HG03196 (cell line): ENCODE measurements around the gene VWA5A.
"Not testable (repeated sequence)": the region's sequence is repeated elsewhere in the genome, so short reads cannot be mapped to it uniquely, and the experiment has no call there.

Experiments used
- ATAC-seq: cut with Tn5 transposase; IDR thresholded peaks from one replicate; pipeline ENCODE4 v1.9.1; 2021; ENCODE audit not compliant: unreplicated experiment

The VWA5A gene

DNA sequence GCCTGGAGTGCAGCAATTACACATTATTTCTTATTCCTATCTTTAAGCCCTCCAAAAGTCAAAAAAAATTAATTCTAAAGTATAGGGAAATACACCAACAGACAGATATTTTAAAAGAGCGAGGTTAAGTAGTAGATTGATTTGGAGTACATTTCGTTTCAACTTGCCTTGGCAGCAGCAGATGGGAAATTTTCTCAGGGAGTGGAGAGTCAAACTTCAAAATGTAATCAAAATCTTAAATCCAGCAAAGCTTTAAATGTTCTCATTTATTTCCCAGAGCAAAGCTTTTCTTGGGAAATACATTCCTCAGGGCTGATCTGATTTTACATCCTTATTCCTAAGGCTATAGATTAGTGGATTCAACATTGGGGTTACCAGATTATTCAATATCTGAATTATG is 21.9 kb upstream of the VWA5A start:
- no peak for ATAC-seq

DNA sequence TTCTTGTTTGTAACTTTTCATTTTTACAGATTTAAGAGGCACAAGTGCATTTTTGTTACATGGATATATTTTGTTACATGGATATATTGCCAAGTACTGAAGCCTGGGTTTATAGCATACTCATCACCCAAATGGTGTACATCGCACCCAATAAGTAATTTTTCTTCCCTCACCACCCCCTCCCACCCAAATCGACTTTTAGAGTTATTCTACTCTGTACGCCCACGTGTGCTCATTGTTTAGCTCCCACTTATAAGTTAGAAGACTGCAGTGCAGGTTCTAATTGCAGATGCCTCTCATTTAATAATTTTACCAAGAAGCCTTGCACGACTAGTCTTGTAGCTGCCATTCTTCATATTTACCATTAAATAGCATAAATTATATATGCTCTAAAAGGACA is 20.5 kb upstream of the VWA5A start:
- no peak for ATAC-seq

DNA sequence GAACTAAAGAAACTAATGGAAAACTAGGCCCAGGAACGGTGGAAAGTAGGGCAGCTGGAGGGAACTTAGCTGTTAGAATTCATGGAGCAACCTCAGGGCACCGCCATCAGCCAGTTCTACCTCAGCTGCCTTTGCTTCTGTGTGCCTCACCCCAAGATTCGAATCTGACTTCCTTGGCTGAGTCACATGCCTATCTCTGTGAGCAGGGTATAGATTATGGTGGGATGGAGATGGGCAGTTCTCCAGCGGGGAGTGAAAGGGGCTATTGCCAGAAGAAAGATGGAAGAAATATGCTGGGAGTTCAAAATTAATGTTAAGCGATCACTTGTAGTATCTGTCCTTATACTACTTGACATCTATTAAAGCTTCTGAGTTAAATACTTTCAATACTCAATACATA is 18.9 kb upstream of the VWA5A start:
- ATAC-seq = no peak

DNA sequence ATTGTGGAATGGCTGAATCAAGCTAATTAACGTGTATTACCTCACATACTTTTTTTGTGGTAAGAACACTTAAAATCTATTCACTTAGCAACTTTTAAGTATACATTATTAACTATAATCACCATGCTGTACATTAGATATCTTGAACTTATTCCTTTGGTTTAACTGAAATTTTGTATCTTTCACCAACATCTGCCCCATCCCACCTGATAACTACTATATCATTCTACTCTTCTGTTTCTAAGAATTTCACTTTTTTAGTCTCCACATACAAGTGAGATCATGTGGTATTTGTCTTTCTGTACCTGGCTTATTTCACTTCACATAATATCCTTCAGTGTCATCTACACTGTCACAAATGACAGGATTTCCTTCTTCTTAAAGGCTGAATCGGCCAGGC is 17.1 kb upstream of the VWA5A start:
- ATAC-seq = no peak

DNA sequence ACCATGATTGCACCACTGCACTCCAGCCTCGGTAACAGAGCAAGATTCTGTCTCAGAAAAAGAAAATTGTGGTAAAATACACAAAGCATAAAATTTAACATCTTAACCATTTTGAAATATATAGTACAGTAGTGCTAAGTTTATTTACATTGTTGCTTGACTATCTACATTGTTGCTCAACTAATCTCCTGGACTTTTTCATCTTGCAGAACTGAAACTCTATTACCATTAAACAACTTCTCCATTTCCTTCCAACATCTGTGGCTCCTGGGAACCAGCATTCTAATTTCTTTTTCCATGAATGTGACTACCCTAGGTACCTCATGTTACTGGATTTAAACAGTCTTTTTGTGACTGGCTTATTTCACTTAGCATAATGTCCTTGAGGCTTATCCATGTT is 13.5 kb upstream of the VWA5A start:
- no peak for ATAC-seq

DNA sequence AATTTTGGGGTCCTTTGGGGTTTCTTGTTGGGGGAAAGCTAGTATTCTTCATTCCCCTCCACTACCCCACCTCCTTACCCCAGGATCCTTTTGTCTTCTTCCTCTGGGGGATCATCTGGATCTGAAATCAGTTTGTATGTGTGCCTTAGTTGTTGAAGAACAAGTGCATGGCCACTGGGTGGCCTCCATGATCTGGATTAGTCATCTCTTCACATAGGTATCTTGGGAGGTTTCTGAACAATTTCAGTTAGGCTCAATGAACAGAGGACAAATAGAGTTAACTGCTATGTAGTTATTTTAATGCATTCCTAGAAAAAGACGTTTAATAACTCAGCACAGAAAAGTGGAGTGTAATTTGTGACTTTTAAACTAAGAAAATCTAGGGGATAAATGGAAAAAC is 7.1 kb upstream of the VWA5A start:
- ATAC-seq = no peak

DNA sequence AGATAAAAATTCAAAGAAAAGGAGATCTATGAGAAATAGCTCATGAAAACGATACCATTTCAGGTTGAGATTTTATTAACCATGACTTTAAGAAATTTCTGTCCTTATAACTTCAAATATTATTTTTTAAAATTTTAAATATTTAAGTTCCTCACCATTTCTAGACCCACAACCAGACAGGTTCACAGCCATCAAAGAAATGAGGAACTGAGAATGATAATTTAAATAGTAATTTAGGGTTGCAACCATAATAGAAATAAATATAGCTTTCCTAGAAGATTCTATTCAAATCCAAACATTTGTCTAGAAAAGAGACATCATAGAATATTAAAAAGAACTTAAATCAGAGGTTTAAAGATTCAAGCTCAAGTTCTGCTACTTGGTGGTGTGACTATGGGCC is 5.9 kb upstream of the VWA5A start:
- ATAC-seq = no peak

DNA sequence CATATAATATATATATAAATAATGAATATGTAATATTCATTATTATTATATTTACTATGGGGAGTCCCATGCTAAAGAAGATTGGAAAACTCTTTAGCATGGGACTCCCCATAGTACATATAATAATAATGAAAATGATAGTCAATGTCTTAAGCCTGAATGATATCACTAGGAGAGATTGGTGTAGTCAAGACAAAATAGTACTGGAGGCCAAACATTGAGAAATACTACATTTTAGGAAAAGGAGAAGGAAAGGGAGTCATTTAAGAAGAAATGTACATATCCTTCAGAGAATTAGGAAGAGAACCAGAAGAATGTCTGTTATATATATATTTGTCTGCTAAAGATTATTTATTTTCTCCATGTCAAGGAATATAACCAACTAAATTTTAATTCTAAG is 5.0 kb upstream of the VWA5A start:
- ATAC-seq = no peak

DNA sequence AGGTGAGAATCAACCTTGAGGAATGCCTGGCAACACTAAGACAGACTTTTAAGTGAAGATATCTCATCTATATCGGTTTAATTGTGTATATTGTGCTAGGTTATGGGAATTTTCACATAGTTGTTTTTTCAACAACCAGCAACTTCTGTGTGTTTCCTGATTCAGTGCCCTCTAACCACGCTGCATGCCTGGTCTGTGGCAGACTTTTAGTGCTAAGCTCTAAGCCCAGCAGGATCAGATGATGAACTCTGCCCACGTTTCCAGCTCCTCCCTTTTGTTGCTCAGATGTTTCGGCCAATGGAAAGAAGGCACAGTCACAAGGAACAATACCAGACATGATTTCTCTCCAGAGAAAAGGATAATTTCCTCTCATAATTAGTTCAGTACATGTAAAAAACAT is 1.4 kb upstream of the VWA5A start:
- ATAC-seq = no peak

DNA sequence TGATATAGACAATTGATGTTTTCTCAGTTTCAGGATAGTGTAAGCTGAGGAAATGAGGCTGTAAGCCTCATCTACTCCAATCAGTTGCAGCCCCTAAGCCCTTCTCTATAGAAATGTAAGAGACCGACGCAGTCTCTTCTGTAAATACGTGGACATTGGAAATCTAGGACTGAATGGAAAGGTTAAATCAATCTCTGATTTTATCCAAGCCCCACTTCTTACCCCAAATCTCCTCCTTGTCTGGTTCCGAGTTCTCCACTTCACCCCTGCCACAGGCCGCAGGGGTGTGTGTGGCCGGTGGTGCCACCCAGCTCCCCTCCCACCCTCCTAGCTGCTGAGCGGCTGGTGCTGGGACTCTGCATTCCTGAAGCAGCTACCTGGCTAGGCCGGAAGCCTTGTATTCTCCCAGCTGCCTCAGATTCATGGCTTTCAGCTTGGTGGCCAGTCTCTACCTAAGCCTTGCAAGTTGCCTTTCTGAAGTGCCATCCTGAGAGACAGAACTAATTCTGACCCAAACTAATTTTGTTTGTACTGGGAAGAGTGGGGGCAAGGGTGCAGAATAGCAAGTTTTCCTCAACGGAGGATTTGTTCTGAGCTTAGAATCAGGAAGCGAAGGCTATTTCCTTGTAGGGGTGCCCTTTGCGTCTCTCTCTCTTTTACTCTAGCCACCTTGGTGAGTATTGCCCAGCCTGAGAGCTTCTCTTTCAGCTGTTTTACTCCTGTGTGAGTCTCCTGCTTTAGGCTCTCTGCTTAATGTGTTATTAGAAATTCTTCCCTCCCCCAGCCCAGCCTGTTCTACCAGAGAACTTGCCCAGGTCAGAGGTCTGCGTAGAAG is 749 bp downstream of the VWA5A start:
- no peak for ATAC-seq

DNA sequence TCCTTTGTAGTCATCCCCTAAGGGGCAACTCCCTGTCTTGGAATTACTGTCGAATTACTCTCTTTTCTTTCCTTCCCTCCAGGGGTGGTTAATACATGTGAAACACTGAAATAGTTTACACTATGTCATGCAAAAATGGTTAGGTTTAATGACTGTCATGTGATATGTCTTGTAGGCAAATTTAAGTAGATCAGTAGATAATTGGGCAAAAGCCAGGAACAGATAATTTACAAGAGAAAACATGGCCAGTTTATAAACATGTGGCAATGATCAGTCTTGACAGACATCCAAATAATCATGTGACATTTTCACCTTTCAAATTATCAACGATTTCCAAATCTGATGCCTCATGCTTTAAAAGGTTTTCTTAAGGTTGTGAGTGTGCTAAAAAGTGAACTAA is 3.9 kb downstream of the VWA5A start:
- no peak for ATAC-seq

DNA sequence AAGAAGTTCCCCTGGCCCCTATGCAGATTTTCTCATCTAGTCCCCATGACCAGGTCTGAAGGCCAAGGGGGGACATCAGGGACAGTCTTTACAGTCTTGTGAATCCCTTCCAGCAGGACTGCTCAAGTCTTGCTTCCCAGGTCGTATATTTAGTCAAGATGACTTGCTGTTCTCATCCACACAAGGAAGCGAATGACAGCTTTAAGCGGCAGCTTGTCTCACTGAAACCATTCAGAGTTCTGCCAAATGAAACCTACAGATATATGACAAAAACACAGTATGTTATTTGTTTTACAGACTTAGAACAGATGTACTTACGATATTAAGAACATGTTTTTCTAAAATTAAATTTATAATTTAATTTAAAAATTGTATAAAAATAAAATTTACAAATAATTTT is 5.6 kb downstream of the VWA5A start:
- ATAC-seq = no peak

DNA sequence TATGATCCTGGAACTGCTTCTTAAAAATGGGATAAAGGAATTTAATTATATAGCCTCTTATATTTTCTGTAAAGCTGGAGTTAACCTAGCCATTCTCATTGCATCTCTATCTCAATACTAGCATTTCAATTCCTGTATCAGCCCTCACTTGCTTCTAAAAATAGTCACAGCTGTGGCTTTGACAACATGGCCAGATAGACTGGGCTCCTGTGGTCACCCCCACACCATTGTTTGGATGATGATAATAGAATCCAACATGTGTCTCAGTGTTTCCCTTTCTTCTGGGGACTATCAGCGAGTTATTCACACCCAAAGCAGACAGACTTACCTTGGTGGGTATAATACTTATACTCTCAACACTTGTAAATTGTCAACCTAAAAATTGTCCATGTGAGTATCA is 6.9 kb downstream of the VWA5A start:
- ATAC-seq = no peak

DNA sequence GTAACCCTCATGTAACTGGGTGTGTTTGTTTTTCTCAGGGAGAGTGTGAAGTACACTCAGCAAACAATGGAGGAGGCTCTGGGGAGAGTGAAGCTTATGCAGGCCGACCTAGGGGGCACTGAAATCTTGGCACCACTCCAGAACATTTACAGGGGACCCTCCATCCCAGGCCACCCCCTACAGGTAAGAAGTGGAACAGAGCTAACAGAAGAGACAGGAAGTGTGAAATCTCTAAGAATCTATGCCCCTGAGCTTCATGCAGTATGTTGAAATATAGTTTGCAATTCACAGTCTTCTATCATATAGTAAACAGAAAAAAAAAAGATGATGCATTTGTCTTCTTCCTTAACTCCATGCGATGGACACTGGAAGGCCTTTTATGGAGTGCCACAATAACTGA is 8.4 kb downstream of the VWA5A start:
- ATAC-seq = no peak

DNA sequence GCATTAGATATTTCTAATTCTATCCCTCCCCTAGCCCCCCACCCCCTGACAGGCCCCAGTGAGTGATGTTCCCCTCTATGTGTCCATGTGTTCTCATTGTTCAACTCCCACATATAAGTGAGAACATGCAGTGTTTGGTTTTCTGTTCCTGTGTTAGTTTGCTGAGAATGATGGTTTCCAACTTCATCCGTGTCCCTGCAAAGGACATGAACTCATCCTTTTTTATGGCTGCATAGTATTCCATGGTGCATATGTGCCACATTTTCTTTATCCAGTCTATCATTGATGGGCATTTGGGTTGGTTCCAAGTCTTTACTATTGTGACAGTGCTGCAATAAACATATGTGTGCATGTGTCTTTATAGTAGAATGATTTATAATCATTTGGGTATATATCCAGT is 11.9 kb downstream of the VWA5A start:
- not testable (repeated sequence) for ATAC-seq

DNA sequence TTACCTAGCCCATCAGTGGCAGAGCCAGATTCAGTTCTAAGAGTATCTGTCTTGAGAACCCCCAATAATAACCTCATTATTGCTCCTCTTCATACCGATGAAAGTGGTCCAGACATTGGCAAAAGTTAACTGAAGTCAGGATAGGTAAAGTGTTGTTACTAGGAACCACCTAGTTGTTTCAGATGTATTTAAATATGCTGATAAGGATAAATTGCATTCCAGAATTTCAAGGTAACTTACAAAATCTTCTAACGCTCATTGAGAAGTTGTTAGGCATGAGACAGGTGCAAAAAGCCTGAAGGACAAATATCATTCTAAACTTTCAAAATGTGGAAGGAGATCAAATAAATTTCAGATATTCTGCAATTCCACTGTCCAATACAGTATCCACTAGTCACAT is 27.8 kb downstream of the VWA5A start:
- ATAC-seq = no peak

DNA sequence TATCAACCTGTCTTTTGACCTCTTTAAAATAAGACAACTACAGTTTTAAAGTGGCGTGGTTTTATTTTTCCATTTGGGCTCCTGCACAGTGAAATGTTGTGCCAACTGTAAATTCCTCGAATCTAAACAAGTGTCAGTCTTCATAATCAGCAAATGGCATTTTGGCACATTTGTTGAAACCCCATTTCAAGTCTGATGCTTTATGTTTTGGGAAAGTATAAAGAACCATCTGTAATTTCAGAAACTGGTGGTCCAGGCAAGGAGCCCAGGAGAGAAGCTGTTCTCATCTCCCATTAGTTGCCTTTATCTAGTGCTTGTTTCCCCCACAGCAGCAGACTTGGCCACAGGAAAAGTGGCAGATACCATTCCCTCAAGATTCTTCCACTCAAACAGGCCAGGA is 32.7 kb downstream of the VWA5A start:
- ATAC-seq = no peak

DNA sequence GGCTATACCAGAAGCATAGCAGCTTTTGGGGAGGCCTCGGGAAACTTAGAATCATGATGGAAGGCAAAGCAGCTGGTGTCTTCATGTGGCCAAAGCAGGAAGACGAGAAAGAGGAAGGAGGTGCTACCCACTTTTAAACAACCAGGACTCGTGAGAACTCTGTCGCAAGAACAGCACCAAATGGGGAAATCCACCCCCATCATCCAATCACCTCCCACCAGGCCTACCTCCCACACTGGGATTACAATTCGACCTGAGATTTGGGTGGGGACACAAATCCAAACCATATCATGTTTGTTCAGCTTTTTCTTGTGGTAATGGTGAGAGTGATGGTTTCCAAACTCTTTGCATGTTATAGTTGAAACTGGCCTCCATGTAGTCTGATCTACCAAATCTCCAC is 35.4 kb downstream of the VWA5A start:
- no peak for ATAC-seq

DNA sequence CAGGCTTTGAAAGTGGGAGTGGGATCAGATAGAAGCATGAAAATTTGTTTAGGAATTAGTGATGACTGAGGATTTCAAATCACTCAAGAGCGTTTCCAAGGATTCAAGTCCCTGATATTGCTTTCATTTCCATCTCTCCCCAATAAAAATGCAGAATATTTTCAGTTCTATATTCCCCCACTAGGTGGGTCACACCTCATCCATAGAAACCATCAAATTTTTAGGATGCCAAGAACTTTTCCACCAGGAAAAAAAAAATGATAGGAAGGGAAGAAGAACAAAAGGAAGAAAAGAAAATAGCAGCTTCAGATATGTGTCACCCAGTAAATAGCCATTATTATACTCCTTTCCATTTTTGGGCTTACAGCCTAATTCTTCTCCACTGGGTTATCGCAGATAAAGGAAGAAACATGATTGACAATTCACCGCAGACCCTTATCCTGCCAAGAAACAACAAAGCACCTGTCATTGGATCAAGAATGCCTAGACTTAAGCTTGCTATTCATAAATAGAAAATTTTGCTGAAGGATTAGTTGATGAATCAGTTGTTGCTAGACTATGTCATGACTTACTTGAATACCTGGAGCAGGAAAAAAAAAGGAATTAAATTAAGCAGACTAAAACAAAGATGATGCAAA is 37.6 kb downstream of the VWA5A start:
- no peak for ATAC-seq

DNA sequence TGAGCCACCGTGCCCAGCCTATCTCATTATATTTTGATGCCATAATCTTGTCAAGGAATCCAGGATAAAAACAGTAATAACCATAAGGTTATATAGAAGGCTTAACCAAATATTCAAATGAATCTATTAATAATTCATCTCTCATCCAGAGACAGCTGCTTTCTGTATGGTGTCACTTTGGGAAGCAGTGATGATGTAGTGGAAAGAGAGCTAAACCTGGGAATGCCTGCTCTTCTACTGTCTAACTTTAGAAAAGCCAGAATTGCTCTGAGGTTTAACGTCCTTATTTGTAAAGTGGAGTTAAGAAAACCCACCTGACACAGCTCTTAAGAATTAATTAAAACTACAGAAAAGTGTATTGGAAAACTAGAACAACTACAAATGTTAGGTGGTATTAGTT is 38.6 kb downstream of the VWA5A start:
- ATAC-seq = no peak

DNA sequence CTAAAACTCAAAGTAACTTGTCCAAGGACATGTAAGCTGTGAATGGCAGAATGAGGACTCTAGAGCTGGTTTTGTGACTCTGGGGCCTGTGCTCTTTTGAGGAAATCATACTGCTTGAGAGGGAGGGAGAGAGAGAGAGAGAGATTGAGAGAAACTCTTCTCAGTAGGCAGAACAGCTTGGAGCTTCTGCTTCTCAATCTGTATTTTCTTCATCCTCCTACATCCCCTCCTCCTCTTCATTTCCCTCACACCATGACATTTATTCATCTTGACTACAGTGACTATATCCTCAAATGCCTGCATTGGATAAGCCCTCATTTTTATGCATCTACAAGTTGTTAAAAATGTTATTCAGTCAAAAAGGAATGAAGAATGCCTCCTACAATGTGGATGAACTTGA is 44.2 kb downstream of the VWA5A start:
- ATAC-seq = no peak

DNA sequence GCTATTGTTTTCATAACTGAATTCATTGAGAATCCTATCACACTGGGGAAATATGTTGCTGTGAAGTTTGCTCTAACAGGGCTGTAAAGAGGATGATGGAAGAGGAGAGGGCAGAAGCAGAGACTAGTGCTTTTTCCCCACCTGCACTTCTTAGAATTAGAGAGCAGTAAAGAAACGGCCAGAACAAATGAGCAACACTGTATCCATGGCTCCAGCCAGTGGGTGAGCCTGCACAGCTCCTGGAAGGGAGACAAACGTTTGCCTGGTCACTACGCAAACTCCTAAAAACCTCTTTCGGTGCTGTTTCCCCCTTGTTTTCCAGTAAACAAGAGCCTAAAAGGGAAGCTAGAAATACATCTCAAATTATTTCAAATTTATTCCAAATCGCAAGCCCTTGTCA is 45.7 kb downstream of the VWA5A start:
- no peak for ATAC-seq

DNA sequence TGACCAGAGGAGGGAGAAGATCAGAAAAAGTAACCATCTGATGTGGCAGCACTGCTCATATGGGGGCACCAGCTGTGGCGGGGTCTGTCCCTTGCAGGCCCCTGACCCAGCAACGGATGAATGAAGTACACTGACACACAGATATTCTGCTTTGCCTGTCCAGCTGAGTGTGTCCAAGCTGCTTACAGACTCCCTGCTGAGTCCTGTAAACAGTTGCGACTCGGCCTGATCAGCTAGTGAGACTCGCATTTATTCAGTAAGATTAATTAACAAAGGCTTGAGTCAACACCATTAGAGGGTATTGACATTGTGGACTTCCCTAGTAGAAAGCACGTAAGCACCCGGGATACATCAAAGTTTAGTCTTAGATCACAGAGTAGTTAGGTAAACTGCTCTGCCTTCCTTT is 52.6 kb downstream of the VWA5A start:
- no peak for ATAC-seq
